Left cardiac atrium (tissue), 4 donors: ENCODE data around the gene METRNL. TPM values are rescaled to one million over a fixed set of nuclear protein-coding genes. Genes with fewer than 3 reads are reported as not detected.
"Not testable (repeated sequence)": the region's sequence is repeated elsewhere in the genome, so short reads cannot be mapped to it uniquely, and the experiment has no call there.

ENCODE experiments used
- ATAC-seq, 2 donors: fragments of 200-7000 bp; cut with Tn5 transposase; one replicate each; pipeline ENCODE4 v1.9.1; 2020; ENCODE audit warnings: mild to moderate bottlenecking in 2 of 2, moderate library complexity in 2 of 2
- DNase-seq: peaks from one replicate; pipeline ENCODE4 v3.0.0-alpha.2; 2020
- intact Hi-C, 2 donors: fragments of 100-400 bp; cut with DNase I; formaldehyde crosslinking; loops; one replicate each; pipeline versions ENCODE4 v1.14.1 to v1.15.1; 2022 to 2023
- long read RNA-seq: library from polyadenylated mRNA; unstranded; transcript quantifications from one replicate; pipeline ENCODE4 v2.0.0, GENCODE V29; 2021
- total RNA-seq, 2 donors: library from RNA; stranded (reverse); fragmentation: NEBNext Ultra II Directional; extraction: Animal tissue kit (Norgen Biotek cat#: 25700); gene quantifications; one replicate each; pipeline ENCODE4 v1.2.1, GENCODE V29; 2021
- donor health status: DM: no; HTN: yes; CAD: no.
- donor health status: DM: no; HTN: yes; CAD: no; lungs with severe emphysema.
- donor health status: DM: yes; HTN: yes; CAD: no.
- donor health status: Dilated cardiomyopathy.

Gene METRNL, protein sequence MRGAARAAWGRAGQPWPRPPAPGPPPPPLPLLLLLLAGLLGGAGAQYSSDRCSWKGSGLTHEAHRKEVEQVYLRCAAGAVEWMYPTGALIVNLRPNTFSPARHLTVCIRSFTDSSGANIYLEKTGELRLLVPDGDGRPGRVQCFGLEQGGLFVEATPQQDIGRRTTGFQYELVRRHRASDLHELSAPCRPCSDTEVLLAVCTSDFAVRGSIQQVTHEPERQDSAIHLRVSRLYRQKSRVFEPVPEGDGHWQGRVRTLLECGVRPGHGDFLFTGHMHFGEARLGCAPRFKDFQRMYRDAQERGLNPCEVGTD
- 10 to 100 TPM; 50.4 to 84.4 TPM for total RNA-seq
- long read RNA-seq, partial matches to known transcripts, result 0 of 2 reads
- long read RNA-seq, other reads (novel, unspliced or antisense), result 0 of 2 reads

DNA sequence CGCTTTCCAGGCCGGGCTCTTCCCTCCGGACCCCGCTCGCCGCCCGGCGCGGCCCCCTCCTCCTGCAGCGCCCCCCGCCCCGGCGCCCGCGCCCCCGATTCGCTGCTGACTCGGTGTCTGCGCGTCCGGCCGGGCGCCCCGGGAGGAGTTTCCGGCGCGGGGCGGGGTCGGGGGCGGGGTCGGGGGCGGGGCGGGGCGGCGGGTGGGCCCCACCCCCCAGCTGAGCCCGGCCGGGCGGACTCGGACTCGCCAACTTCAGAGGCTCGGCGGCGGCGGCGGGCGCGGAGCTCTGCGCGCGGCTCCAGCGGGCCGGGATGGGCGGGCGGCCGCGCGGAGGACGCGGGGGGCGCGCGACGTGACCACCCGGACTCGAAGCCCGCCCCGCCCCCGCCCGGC lies at the start of gene METRNL:
TSS of gene METRNL (plus strand) at position 258 of the 396 bp plus-strand sequence. CDS start 207 bp downstream, outside the sequence.
- DNase-seq, result peak; percentile 85
- intact Hi-C loops, result no loop called here
- ATAC-seq, result peak; percentile 66 to 72

DNA sequence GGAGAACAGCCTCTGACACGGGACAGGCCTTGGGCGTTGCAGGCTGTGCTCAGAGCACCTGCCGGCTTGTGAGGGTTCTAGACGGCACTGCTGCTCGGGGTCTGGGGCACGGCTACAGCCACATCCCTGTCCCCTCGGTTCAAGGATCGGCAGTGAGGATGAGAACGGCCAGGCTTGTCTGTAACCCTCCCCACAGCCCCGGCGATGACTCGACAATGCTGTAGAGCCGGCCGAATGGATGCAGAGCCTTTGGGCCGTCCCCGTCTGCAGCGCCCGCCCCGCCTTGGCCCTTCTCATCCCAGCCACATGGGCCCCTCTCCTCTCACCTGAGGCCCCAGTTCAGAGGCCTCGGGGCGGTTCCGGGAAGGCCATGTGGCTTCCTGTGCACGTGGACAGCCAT lies 49.0 kb upstream of the METRNL start:
- ATAC-seq, result no peak
- intact Hi-C loops, result no loop called here
- no peak for DNase-seq

DNA sequence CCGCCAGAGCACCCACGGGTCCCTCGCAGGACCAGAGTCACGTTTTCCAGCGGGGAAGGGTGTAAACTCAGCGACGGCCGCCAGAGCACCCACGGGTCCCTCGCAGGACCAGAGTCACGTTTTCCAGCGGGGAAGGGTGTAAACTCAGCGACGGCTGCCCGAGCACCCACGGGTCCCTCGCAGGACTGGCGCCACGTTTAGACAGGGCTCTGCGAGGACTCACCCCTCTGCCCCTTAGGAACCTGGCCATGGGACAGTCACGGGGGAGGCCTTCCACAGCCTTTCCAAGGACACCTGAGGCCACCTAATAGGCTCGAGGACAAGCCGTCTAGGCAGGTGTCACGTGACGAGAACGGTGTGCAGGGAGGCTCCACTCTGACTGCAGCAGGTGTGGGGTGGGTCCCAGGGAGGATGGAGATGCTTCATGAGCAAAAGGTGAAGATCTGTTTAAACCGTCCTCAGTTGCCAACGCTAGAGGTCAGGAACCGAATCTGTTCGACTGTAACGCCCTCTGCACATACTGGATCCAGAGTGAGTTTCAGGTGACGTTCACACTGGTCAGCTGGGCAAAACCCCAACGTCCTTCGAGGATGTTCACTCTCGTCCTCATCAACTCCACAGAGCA lies 48.0 kb upstream of the METRNL start:
- ATAC-seq (no peak), DNase-seq (no peak)
- intact Hi-C loops, result no loop called here

GRCh38 chr17:83031946-83032451 lies 47.4 kb upstream of the METRNL start:
- intact Hi-C loops, ATAC-seq, DNase-seq: not testable (repeated sequence)

DNA sequence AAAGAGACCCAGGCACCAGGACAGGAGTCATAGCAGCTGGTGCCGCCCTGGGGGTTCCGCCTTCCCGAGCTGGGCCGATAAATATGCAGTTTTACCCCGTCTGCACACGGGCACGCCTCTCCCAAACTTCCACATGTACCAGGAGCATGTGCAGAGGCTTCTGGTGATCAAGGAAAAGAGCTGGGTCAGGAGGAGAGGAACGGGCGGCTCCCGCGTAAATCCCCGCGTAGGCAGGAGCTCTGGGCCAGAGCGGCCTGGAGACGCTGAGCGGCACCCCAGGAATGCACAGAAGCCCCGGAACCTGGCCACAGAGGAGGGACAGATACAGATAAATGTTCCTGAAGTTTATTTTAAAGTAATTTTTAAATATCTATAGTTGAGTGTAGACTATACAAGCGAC lies 46.6 kb upstream of the METRNL start:
- ATAC-seq (no peak), DNase-seq (no peak)
- intact Hi-C loops, result no loop called here

DNA sequence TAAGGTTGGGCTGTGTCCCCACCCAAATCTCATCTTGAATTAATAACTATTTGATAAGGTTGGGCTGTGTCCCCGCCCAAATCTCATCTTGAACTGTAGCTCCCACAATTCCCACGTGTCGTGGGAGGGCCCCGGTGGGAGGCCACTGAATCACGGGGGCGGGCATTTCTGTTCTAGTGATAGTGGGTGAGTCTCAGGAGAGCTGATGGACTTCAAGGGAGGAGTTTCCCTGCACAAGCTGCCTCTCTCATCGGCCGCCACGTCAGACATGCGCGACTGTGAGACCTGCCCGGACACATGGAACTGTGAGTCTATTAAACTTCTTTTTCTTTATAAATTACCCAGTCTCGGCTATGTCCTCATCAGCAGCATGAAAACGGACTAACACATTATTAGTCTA lies 44.9 kb upstream of the METRNL start:
- ATAC-seq, result no peak
- no peak for DNase-seq
- intact Hi-C loops, result no loop called here

DNA sequence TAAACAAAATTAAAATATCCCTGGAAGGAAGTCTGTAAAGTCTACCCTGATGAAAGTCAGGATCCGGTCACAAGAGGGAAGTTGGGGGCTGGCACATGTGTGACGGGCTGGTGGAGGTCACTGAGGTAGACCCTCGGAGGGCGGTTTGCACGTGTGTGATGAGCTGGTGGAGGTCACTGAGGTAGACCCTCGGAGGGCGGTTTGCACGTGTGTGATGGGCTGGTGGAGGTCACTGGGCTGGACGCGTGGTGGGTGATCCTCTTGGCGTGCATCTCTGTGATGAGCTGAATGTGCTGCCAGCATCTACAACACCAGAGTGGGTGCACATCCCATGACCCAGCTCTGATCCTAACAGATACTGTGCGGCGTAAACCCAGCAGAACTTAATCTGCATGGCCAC lies 43.7 kb upstream of the METRNL start:
- intact Hi-C loops, result no loop called here
- DNase-seq (no peak), ATAC-seq (no peak)

DNA sequence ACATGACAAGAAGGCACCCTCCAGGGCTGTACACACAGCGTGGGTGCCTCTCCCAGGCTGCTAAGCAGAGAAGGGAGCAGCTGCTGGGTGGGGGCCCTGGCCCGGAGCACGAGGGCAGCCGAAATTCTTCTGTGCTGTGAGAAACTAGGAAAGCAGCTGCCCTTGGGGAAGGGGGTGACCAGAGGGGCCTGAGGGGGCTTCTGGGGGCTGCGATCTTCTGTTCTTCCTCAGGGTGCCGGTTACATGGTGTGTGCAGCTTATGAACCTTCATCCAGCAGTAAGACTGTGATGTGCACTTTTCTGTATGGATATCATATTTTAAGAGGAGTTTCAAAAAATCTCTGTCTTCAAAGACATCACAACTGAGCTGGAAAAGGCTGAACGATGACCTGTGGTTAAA lies 43.2 kb upstream of the METRNL start:
- ATAC-seq, result no peak
- DNase-seq, result no peak
- intact Hi-C loops, result no loop called here

DNA sequence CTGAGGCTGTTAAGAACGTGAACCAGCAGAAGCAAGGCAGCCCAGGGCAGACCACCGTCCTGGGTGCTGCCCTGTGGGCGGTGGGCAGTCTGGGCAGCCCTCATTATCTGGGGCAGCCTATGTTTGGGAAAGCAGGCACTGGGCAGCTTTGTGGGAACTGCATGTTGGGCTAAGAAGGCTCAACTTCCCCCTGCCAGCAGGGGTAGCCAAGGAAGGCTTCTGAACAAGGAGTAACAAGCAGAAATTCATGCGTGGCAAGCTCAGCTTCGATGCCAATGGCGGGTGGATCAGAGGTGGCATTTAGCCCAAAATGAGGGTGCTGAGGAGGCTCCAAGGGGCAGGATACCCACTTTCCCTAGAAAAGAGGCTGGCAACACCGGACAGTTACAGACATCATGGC lies 42.7 kb upstream of the METRNL start:
- ATAC-seq (no peak), DNase-seq (no peak)
- intact Hi-C loops, result no loop called here

- intact Hi-C loops, result no loop called here
- ATAC-seq (no peak), DNase-seq (no peak)
Measured at GRCh38 chr17:83037084-83037873, 42.1 kb upstream of the METRNL start.

DNA sequence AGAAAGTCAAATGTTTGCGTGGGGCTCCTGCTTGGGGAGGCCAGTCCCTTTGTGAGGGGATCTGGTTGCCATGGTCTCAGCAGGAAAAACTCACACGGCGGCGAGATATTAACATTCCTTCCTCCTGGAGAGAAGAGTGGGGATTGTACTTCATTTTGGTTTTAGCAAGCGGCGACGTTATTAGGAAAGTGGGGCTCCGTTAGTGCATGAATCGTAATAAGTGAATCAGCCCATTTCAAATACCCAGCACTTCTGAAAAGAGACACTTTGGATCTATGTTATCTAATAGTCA lies 41.6 kb upstream of the METRNL start:
- ATAC-seq, result no peak
- no peak for DNase-seq
- intact Hi-C loops, result no loop called here

DNA sequence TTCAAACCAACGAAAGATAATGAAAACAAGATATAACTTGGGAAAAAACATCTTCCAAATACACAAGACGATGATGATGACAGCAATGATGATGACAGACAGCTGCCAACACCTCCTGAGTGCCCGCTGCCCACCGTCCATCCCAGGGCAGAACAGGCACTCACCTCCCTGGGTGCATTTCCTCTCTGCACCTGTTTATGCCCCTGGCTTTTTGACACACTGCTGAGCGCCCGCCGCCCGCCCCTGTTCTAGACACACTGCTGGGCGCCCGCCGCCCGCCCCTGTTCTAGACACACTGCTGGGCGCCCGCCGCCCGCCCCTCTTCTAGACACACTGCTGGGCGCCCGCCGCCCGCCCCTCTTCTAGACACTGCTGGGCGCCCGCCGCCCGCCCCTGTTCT lies 40.4 kb upstream of the METRNL start:
- ATAC-seq, DNase-seq, intact Hi-C loops: not testable (repeated sequence)

- DNase-seq, result no peak
- no peak for ATAC-seq
- intact Hi-C loops, result no loop called here
Measured at GRCh38 chr17:83041305-83041704, 38.1 kb upstream of the METRNL start.

GRCh38 chr17:83042522-83043158 lies 36.8 kb upstream of the METRNL start:
- intact Hi-C loops, result no loop called here
- DNase-seq (no peak), ATAC-seq (no peak)

DNA sequence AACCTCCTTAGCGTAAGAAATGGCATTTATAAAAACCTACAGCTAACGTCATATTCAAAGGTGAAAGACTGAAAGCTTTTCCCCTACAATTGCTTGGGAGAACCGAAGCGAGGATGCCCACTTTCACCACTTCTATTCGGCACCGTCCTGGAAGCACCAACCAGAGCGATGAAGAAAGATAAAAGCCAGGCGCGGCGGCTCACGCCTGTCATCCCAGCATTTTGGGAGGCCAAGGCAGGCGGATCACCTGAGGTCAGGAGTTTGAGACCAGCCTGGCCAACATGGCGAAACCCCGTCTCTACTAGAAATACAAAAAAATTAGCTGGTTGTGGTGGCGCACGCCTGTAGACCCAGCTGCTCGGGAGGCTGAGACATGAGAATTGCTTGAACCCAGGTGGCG lies 34.9 kb upstream of the METRNL start:
- DNase-seq, result peak; percentile 10
- ATAC-seq, intact Hi-C loops: not testable (repeated sequence)

DNA sequence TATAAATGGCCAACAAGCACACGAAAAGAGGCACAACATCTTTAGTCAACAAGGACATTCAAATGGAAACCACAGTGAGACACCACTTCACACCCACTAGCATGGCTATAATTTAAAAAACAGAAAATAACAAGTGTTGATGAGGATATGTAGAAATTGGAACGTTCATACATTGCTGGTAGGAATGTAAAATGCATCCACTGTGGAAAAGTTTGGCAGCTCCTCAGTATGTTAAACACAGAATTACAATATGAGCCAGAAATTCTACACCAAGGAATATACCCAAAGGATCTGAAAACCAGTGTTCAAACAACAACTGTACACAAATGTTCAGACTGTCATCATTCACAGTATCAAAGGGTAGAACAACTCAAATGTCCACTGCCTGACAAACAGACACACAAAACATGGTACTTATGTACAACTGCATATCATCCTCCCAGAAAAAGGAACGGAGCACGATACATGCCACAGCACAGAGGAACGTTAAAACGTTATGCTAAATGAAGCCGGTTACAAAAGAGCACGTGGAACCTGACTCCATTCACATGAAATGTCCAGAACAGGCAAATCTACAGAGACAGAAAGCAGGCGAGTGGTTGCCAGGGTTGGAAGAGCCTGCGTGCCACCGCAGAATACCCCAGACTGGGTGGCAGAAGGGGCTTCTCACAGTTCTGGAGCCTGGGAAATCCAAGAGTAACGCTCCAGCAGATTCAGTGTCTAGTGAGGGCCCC lies 32.8 kb upstream of the METRNL start:
- intact Hi-C loops, result no loop called here
- ATAC-seq, result no peak

GRCh38 chr17:83047182-83047478 lies 32.3 kb upstream of the METRNL start:
- intact Hi-C loops, result no loop called here
- DNase-seq (no peak), ATAC-seq (no peak)

More for the DNA sequence above, 32.8 kb upstream of the METRNL start:
- DNase-seq, result no peak

- ATAC-seq, result not testable (repeated sequence)
Measured at GRCh38 chr17:83047818-83048475, 31.5 kb upstream of the METRNL start.

More at GRCh38 chr17:83047818-83048475, 31.5 kb upstream of the METRNL start:
- DNase-seq, intact Hi-C loops: not testable (repeated sequence)
